Sciatic nerve (tissue), 2 donors: ENCODE measurements around the gene LONP2. TPM values are rescaled to one million over a fixed set of nuclear protein-coding genes. Genes with fewer than 3 reads are reported as not detected.
"Not testable (repeated sequence)": the region's sequence is repeated elsewhere in the genome, so short reads cannot be mapped to it uniquely, and the experiment has no call there.

Experiments
- ATAC-seq: fragments of 200-7000 bp; cut with Tn5 transposase; one replicate; pipeline ENCODE4 v1.9.1; 2020; ENCODE audit warnings: mild to moderate bottlenecking, moderate library complexity
- DNase-seq: peaks from one replicate; pipeline ENCODE4 v3.0.0-alpha.2; 2020; ENCODE audit warnings: low spot score
- intact Hi-C: fragments of 100-400 bp; cut with DNase I; formaldehyde crosslinking; loops from one replicate; pipeline ENCODE4 v1.14.2; 2022
- total RNA-seq: library from RNA; stranded (reverse); fragmentation: NEBNext Ultra II Directional; extraction: Animal tissue kit (Norgen Biotek cat#: 25700); gene quantifications from one replicate; pipeline ENCODE4 v1.2.1, GENCODE V29; 2021
- donor health status: DM: no; HTN: no; CAD: no.
- donor health status: DM: no; HTN: no; CAD: no.

Gene LONP2
- total RNA-seq, 1 donor from 2014 or later: 75.9 TPM

GRCh38 chr16:48235058-48235555 lies 9.0 kb upstream of the LONP2 start:
- ATAC-seq (no peak), DNase-seq (no peak)
- intact Hi-C loops: no loop called here

DNA sequence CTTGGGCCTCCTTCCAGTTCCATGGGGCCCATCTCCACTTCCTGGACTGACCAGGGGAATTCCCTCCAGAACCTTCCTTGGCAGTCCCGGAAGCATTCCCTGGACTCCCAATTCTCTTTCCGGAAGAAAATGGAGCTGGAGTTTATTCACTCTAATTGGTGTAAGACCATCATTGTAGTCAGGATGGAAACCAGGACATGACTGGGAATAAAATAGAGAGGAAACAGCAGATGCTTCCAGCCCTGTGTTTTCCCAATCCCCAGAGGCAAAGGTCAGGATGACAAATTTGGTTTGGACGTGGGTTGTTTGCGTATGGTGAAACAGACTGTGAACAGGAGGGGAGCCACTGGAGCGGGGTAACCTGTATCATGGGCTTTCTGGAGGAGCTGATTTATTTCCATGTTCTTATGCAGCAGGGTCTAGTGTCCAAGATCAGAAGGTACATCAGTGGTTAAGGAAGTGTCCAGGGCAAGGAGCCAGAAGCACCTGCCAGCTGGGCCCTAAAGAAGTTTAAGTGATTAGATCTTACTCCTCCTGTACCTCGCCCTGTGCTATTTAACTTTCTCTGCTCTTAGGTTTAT lies 8.5 kb upstream of the LONP2 start:
- no peak for DNase-seq
- ATAC-seq: no peak
- intact Hi-C loops: no loop called here

DNA sequence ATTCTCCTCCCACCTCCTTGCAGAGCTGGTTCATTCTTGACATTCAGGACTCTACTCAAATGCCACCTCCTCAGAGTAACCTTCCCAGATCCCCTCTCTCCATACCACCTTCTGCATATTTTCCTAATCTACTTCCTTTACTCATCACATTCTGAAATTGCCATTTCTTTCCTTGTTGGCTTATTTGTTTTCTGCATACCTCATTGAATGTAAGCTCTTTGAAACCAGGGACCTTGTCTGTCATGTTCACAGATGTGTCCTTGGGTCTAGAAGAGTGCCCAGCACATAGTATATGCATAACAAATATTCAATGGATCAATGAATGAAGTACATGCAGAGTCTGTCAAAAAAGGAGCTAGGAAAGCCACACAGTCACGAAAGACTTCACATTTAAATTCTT lies 7.8 kb upstream of the LONP2 start:
- DNase-seq (no peak), ATAC-seq (no peak)
- intact Hi-C loops: no loop called here

DNA sequence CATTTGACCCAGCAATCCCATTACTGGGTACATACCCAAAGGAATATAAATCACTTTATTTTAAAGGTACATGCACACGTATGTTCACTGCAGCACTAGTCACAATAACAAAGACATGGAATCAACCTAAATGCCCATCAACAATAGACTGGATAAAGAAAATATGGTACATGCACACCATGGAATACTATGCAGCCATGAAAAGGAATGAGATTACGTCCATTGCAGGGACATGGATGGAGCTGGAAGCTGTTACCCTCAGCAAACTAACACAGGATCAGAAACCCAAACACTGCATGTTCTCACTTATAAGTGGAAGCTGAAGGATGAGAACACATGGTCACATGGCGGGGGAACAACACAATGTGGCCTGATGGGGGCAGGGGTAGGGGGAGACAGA lies 4.0 kb upstream of the LONP2 start:
- ATAC-seq, DNase-seq, intact Hi-C loops: not testable (repeated sequence)

DNA sequence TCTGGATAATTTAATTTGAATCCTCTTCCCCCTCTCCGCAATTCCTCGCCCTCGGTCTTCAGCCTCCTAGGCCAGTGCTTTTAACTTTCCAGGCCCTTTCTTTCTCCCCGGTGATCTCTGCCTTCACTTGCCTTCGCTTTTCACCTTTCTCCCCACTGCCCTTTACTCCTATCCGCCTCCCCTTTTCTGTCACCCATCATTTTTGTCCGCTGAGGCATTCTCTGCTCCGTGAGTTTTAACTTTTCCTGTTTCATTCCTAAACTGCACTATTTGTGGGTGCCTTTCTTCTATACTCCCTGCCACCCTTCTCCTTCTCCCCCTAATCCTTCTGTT lies 729 bp downstream of the LONP2 start:
- intact Hi-C loops: no loop called here
- DNase-seq (no peak), ATAC-seq (no peak)

DNA sequence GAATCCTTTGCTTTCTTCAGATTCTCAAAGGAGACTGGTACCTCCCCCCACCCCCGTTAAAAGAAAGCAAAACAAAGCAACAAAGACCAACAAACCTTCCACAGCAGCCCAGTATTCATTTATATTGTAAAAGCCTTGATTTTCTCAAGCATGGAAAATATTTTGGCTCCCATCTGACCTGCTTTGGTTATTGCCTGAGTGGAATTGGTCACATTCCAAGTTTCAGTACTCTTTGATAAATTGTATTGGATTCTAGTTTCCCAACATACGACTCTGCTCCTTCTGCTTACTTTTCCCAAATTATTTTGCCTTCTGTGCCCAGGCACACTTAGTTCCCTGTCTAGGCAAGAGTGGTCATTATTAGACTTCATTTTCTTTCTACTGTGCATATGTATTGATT lies 2.0 kb downstream of the LONP2 start:
- DNase-seq (no peak), ATAC-seq (no peak)
- intact Hi-C loops: no loop called here

- no peak for ATAC-seq
- intact Hi-C loops: no loop called here
These were observed 3.2 kb downstream of the LONP2 start, which contains the start of gene ABCC11 for GRCh38 chr16:48247311-48247710. Gene ABCC11 (minus strand): TSS chr16:48247539. CDS start chr16:48231921, 15,618 bp downstream.

GRCh38 chr16:48250520-48251278 lies 6.6 kb downstream of the LONP2 start:
- intact Hi-C loops: no loop called here
- ATAC-seq (no peak), DNase-seq (no peak)

More at GRCh38 chr16:48247311-48247710, 3.2 kb downstream of the LONP2 start, which contains the start of gene ABCC11:
- DNase-seq: no peak

GRCh38 chr16:48252013-48252412 lies 7.9 kb downstream of the LONP2 start:
- no peak for DNase-seq
- ATAC-seq: no peak
- intact Hi-C loops: no loop called here

GRCh38 chr16:48256579-48257177 lies 12.6 kb downstream of the LONP2 start:
- DNase-seq (no peak), ATAC-seq (no peak)
- intact Hi-C loops: no loop called here

DNA sequence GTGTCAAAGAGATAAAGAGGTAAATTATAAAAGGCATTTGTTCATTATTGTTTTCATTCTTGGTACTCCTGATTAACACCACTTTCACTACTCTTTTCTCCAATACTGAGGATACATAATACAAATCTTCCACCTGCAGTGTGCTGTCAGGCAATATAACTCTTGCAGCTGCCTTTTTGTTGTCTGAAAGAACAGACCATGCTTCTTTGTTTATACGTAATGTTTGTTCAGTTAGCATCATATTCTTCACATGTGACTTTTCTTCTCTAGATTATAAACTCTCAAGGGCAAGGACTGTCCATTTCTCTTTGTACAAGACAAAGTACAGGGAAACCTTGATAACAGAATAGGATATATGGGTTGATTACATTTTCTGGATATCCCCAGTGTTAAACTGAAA lies 17.5 kb downstream of the LONP2 start:
- ATAC-seq (no peak), DNase-seq (no peak)
- intact Hi-C loops: no loop called here

DNA sequence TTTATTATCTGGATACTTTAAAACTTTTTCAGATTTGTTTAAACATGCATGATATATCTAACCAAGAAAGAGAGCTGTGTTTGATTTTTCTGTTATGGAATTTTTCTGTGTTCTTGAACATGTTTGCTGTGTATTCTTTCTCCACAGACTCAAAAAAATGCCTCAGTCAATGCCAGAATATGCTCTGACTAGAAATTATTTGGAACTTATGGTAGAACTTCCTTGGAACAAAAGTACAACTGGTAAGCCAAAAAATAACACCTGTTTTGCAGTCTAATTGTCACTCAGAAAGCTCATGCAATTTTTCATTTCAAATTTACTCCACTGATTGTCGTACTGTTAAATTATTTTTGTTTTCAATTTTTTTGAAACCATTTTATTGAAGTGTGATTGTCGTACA lies 18.5 kb downstream of the LONP2 start:
- ATAC-seq: no peak
- intact Hi-C loops: no loop called here
- DNase-seq: no peak

DNA sequence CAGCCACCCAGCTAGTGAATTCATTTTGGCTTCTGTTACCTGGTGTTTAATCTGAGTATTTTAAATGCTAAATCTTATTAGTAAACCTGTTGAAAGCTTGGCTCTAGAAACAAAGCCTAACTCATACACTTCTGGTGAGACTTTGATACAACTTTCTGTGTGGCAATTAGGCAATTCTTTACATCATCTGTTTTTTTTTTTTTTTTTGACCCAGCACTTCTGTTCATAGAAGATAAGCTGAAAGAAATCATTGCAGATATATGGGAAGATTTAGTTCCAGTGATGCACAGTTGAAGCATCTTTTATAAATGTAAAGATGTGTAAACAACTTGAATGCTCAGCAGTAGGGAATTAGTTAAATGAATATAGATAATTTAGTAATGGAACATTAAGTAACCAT lies 24.9 kb downstream of the LONP2 start:
- no peak for DNase-seq
- ATAC-seq: no peak
- intact Hi-C loops: no loop called here

DNA sequence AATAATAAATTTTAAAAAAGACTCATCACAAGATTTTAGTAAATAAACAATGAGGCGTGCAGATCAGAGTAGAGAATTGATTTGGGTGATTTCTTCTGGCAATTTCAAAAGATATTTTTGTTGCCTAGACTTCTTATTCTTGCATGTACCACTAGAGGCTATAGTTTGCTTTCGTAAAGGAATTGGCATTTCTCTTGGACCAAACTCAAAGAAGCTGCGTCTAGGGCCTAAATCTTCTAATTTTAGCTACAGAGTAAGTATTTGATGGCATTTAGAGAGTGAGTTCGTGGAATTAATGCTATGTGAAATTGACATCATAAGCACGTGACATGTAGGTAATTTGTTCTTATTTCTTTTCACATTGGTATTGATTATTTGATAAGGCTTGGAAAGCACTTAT lies 27.6 kb downstream of the LONP2 start:
- ATAC-seq (no peak), DNase-seq (no peak)
- intact Hi-C loops: no loop called here

DNA sequence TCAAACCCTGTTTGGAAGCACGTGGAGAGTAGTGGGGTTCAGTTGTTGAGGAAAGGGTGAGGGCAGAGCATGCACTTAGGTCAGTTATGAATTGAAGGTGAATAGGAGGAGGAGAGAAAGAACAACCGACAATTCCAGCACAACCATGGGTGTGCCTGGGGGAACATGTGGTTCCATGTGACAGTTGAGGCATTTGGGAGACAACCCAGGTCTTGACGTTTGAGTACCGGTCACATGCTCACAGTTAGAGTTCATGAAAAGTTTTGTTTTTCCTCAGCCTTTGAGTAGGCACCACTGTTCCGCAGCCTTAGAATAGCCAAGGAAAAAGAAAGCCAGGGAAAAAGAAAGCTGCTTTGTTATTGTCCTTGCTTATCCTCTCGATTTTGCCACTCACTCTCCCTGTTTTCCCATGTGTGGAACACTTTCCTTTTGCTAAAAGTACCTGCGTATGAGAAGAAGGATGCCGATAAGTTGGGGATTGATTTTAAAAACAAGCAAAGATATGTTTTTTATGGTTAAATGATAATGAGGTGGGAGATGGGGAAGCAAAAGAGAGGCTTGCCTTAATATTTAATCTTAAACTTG lies 28.8 kb downstream of the LONP2 start:
- intact Hi-C loops: no loop called here
- DNase-seq: no peak
- peak; percentile 96 for ATAC-seq

DNA sequence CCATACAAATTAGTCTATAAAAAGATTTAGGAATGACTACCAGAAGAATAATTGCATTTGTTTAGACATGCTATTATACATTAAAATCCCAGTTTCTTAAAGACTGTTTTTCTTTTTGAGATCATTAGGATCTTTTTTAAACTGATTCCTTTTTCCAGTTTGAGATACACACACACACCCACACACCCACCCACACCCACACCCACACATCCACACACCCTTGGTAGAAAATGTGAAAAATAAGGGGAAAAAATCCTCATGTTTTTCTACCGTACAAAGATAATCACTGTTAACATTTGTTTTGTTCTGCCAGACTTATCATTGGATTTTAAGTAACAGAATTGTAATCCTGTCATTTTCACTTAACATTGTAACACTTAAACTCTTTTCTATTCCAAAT lies 30.4 kb downstream of the LONP2 start:
- intact Hi-C loops: no loop called here
- DNase-seq (no peak), ATAC-seq (no peak)

- intact Hi-C loops: no loop called here
- no peak for ATAC-seq
- no peak for DNase-seq
These were observed 32.0 kb downstream of the LONP2 start for GRCh38 chr16:48276102-48276501.

- intact Hi-C loops: no loop called here
- no peak for ATAC-seq
- no peak for DNase-seq
These were observed 33.1 kb downstream of the LONP2 start for GRCh38 chr16:48277158-48277557.

DNA sequence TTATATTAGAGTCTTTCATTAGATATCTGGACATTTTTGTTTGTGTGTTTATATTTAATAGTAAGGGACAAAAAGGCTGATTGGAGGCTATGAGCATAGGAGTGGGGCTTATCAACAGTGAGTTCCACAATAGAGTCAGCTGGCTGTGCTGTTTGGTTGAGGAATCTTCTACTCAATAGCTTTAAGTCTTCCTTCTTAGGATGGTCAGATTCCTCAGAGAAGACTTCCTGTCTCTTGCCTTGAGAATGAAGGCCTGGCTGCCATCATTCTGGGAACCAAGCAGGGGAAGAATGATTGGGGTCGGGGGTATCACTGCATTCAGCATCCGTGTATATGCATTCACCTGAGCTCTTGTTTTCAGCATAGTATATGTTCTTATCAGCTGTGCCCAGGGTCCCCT lies 35.1 kb downstream of the LONP2 start:
- intact Hi-C loops: no loop called here
- no peak for DNase-seq
- ATAC-seq: no peak

- ATAC-seq (no peak), DNase-seq (no peak)
- intact Hi-C loops: no loop called here
These were observed 36.4 kb downstream of the LONP2 start for GRCh38 chr16:48280546-48280945.
